Measurements from ENCODE around the gene VCL.

The VCL gene

GRCh38 chr10:74076961-74077360 is 79.0 kb downstream of the VCL start:
- DNase-seq (ENCODE audit: low spot score): no peak

- DNase-seq (ENCODE audit: low spot score): no peak
Observed at GRCh38 chr10:74077416-74077815, 79.5 kb downstream of the VCL start.

GRCh38 chr10:74078037-74078436 is 80.1 kb downstream of the VCL start:
- DNase-seq (ENCODE audit: low spot score): no peak

- DNase-seq (ENCODE audit: low spot score): no peak
Observed at GRCh38 chr10:74079028-74079935, 81.4 kb downstream of the VCL start.

GRCh38 chr10:74079936-74080590 is 82.1 kb downstream of the VCL start:
- no peak for DNase-seq (ENCODE audit: low spot score)

GRCh38 chr10:74081192-74081803 is 83.4 kb downstream of the VCL start:
- DNase-seq (ENCODE audit: low spot score): peak; percentile 65

GRCh38 chr10:74081941-74082718 is 84.2 kb downstream of the VCL start:
- no peak for DNase-seq (ENCODE audit: low spot score)

- no peak for DNase-seq (ENCODE audit: low spot score)
Observed at GRCh38 chr10:74083304-74083703, 85.4 kb downstream of the VCL start.

GRCh38 chr10:74084955-74085354 is 87.0 kb downstream of the VCL start:
- DNase-seq (ENCODE audit: low spot score): no peak

- DNase-seq (ENCODE audit: low spot score): no peak
Observed at GRCh38 chr10:74086317-74086716, 88.4 kb downstream of the VCL start.

GRCh38 chr10:74088722-74089121 is 90.8 kb downstream of the VCL start:
- DNase-seq (ENCODE audit: low spot score): no peak

- no peak for DNase-seq (ENCODE audit: low spot score)
Observed at GRCh38 chr10:74092372-74092771, 94.5 kb downstream of the VCL start.

- DNase-seq (ENCODE audit: low spot score): no peak
Observed at GRCh38 chr10:74093530-74094164, 95.7 kb downstream of the VCL start.

- no peak for DNase-seq (ENCODE audit: low spot score)
Observed at GRCh38 chr10:74094231-74094630, 96.3 kb downstream of the VCL start.

GRCh38 chr10:74096777-74097176 is 98.9 kb downstream of the VCL start:
- DNase-seq (ENCODE audit: low spot score): no peak

- DNase-seq (ENCODE audit: low spot score): no peak
Observed at GRCh38 chr10:74097776-74098175, 99.9 kb downstream of the VCL start.

GRCh38 chr10:74099420-74099819 is 101.5 kb downstream of the VCL start:
- DNase-seq (ENCODE audit: low spot score): no peak

- no peak for DNase-seq (ENCODE audit: low spot score)
Observed at GRCh38 chr10:74099836-74100235, 101.9 kb downstream of the VCL start.

- peak; percentile 14 for DNase-seq (ENCODE audit: low spot score)
Observed at GRCh38 chr10:74103560-74104258, 105.8 kb downstream of the VCL start.

- DNase-seq (ENCODE audit: low spot score): no peak
Observed at GRCh38 chr10:74104480-74104879, 106.6 kb downstream of the VCL start.

GRCh38 chr10:74104996-74105395 is 107.1 kb downstream of the VCL start:
- no peak for DNase-seq (ENCODE audit: low spot score)

All from AG08396 (cell line).